Thoracic aorta (tissue), 2 donors: ENCODE results near the gene MVD. TPM values are rescaled to one million over a fixed set of nuclear protein-coding genes. Genes with fewer than 3 reads are reported as not detected.
"Not testable (repeated sequence)": the region's sequence is repeated elsewhere in the genome, so short reads cannot be mapped to it uniquely, and the experiment has no call there.

Experiments used
- ATAC-seq: fragments of 150-250 bp; one replicate; pipeline ENCODE4 v1.8.0; 2017; ENCODE audit warnings: low read depth; ENCODE audit not compliant: insufficient number of reproducible peaks, low FRiP score
- DNase-seq: peaks from one replicate; pipeline ENCODE4 v3.0.0-alpha.2; 2020; ENCODE audit warnings: low spot score
- H3K27ac ChIP-seq, 2 donors: fragments of 200-600 bp; sonication (generic); 1 replicate in 1 of 2; 2 replicates in 1 of 2; pipeline ENCODE4 v1.5.1; 2016; ENCODE audit warnings: mild to moderate bottlenecking in 2 of 2, moderate library complexity in 2 of 2
- H3K27me3 ChIP-seq: fragments of 200-600 bp; sonication (generic); replicated peaks from 2 replicates; pipeline ENCODE4 v1.6.0; 2016; ENCODE audit warnings: mild to moderate bottlenecking; ENCODE audit not compliant: insufficient read depth
- H3K36me3 ChIP-seq: fragments of 200-600 bp; sonication (generic); one replicate; pipeline ENCODE4 v1.5.1; 2016
- H3K4me1 ChIP-seq, 2 donors: fragments of 200-600 bp; sonication (generic); 1 replicate in 1 of 2; 2 replicates in 1 of 2; pipeline versions ENCODE4 v1.5.1 to v1.6.0; 2016; ENCODE audit warnings: low read depth in 2 of 2, mild to moderate bottlenecking in 1 of 2; ENCODE audit not compliant: control insufficient read depth in 1 of 2
- H3K4me3 ChIP-seq: fragments of 200-600 bp; sonication (generic); 2 replicates; pipeline ENCODE4 v1.5.1; 2016; ENCODE audit warnings: mild to moderate bottlenecking
- H3K9me3 ChIP-seq: fragments of 200-600 bp; sonication (generic); 2 replicates; pipeline ENCODE4 v1.5.1; 2016
- CTCF ChIP-seq: fragments of 200-600 bp; sonication (generic); IDR thresholded peaks from one replicate; pipeline ENCODE4 v1.5.1; 2019; ENCODE audit warnings: antibody characterized with exemption
- total RNA-seq, 2 donors: library from RNA; depleted of rRNA; stranded (reverse); fragments of >200 nt; gene quantifications; one replicate each; pipeline versions ENCODE4 v1.1.0 to v1.2.3, GENCODE V29; 2016

MVD gene
- total RNA-seq, 2 donors from 2014 or later, result 22.4 to 38.9 TPM

GRCh38 chr16:88613911-88614817 is 48.7 kb downstream of the MVD start:
- no peak for DNase-seq
- no peak overlapping the region for H3K4me3 ChIP-seq
- H3K9me3 ChIP-seq, result no peaks in the 10 kb centered on the region
- H3K27ac ChIP-seq, result peak overlapping the region in 1 of 2 donors; percentile 11
- H3K27me3 ChIP-seq, result no peaks in the 10 kb centered on the region
- H3K36me3 ChIP-seq, result peaks cover 26% of the 10 kb centered on the region
- no peak for ATAC-seq
- H3K4me1 ChIP-seq, result peaks cover 2 to 13% of the 10 kb centered on the region in 2 donors
- no peak for TF ChIP-seq CTCF

GRCh38 chr16:88613293-88613692 is 49.6 kb downstream of the MVD start:
- no peak for ATAC-seq
- TF ChIP-seq CTCF, result no peak
- Histone ChIP-seq H3K36me3 (peaks cover 22% of the 10 kb centered on the region), H3K4me1 (peaks cover 2 to 13% of the 10 kb centered on the region in 2 donors), H3K27me3 (no peaks in the 10 kb centered on the region), H3K27ac (no peak overlapping the region), H3K9me3 (no peaks in the 10 kb centered on the region), H3K4me3 (no peak overlapping the region)
- DNase-seq, result no peak

GRCh38 chr16:88610909-88611812 is 51.7 kb downstream of the MVD start:
- no peak for TF ChIP-seq CTCF
- no peaks in the 10 kb centered on the region for H3K9me3 ChIP-seq
- no peak overlapping the region for H3K4me3 ChIP-seq
- H3K27ac ChIP-seq, result no peak overlapping the region
- H3K4me1 ChIP-seq, result peaks cover 2 to 13% of the 10 kb centered on the region in 2 donors
- DNase-seq, result no peak
- ATAC-seq, result no peak
- H3K27me3 ChIP-seq, result no peaks in the 10 kb centered on the region
- peaks cover 19% of the 10 kb centered on the region for H3K36me3 ChIP-seq

GRCh38 chr16:88610080-88610479 is 52.8 kb downstream of the MVD start:
- no peak for ATAC-seq

GRCh38 chr16:88609426-88609825 is 53.5 kb downstream of the MVD start:
- not testable (repeated sequence) for ATAC-seq, DNase-seq, H3K27ac ChIP-seq, H3K9me3 ChIP-seq, H3K4me3 ChIP-seq, H3K4me1 ChIP-seq, H3K27me3 ChIP-seq
- H3K36me3 ChIP-seq, result peaks cover 24% of the 10 kb centered on the region

More at GRCh38 chr16:88610080-88610479, 52.8 kb downstream of the MVD start:
- no peak for DNase-seq
- Histone ChIP-seq H3K27me3 (no peaks in the 10 kb centered on the region), H3K27ac (no peak overlapping the region), H3K4me1 (peaks cover 2 to 13% of the 10 kb centered on the region in 2 donors), H3K36me3 (peaks cover 21% of the 10 kb centered on the region), H3K4me3 (no peak overlapping the region), H3K9me3 (no peaks in the 10 kb centered on the region)
- no peak for TF ChIP-seq CTCF
